Transverse colon (tissue), 4 donors: Measurements from ENCODE around the gene TEAD4. TPM values are rescaled to one million over a fixed set of nuclear protein-coding genes. Genes with fewer than 3 reads are reported as not detected.

Experiments
- DNase-seq: peaks from one replicate; pipeline ENCODE4 v3.0.0-alpha.2; 2019
- H3K27ac ChIP-seq, 4 donors: fragments of 200-600 bp; sonication (generic); 2 replicates each; pipeline ENCODE4 v1.5.1; 2016 to 2018; ENCODE audit warnings: inconsistent platforms in 4 of 4
- H3K27me3 ChIP-seq: fragments of 200-600 bp; sonication (generic); 2 replicates; pipeline ENCODE4 v1.5.1; 2017; ENCODE audit warnings: inconsistent platforms
- H3K36me3 ChIP-seq, 4 donors: fragments of 200-600 bp; sonication (generic); 2 replicates each; pipeline ENCODE4 v1.5.1; 2017 to 2019; ENCODE audit warnings: inconsistent platforms in 4 of 4
- H3K4me1 ChIP-seq, 4 donors: fragments of 200-600 bp; sonication (generic); 2 replicates each; pipeline ENCODE4 v1.5.1; 2017 to 2020; ENCODE audit warnings: inconsistent platforms in 4 of 4
- H3K4me3 ChIP-seq, 4 donors: fragments of 200-600 bp; sonication (generic); 1 replicate in 1 of 4; 2 replicates in 3 of 4; pipeline versions ENCODE4 v1.5.1 to v1.6.1; 2017 to 2019; ENCODE audit warnings: inconsistent platforms in 4 of 4
- H3K9me3 ChIP-seq, 2 donors: fragments of 200-600 bp; sonication (generic); 2 replicates each; pipeline ENCODE4 v1.5.1; 2017 to 2019; ENCODE audit warnings: inconsistent platforms in 2 of 2
- EP300 ChIP-seq: sonication (generic); formaldehyde crosslinking; IDR thresholded peaks from one replicate; pipeline ENCODE4 v1.6.1; 2017; ENCODE audit warnings: antibody characterized with exemption, low read depth
- POLR2A ChIP-seq: fragments of 450-650 bp; IDR thresholded peaks from one replicate; pipeline ENCODE4 v1.6.1; 2016; ENCODE audit warnings: antibody characterized with exemption, mild to moderate bottlenecking, moderate library complexity
- POLR2AphosphoS5 ChIP-seq, 3 donors: sonication (generic); formaldehyde crosslinking; IDR thresholded peaks; one replicate each; pipeline ENCODE4 v1.6.1; 2016; ENCODE audit warnings: antibody characterized with exemption in 3 of 3
- WGBS, 2 donors: methylation state at CpG; one replicate each; pipeline ENCODE4 v1.1.5; 2018; ENCODE audit warnings: low coverage in 1 of 2; 5-methylcytosine and 5-hydroxymethylcytosine counted together
- in situ Hi-C, 4 donors: fragments of 200-750 bp; cut with MboI; loops; one replicate each; pipeline versions ENCODE4 v1.15.0 to v1.15.1; 2017; ENCODE audit warnings: low sequenced_read_pairs in 3 of 4, low pct_ligation_motif_present in 1 of 4, low pct_unique_long_range_greater_than_20kb in 1 of 4
- intact Hi-C: fragments of 100-400 bp; cut with DNase I; formaldehyde crosslinking; loops from one replicate; pipeline ENCODE4 v1.15.1; 2023; ENCODE audit warnings: low total_unique reads
- total RNA-seq, 4 donors: library from RNA; depleted of rRNA; stranded (reverse); fragments of >200 nt; gene quantifications; one replicate each; pipeline ENCODE4 v1.1.0, GENCODE V29; 2016
- TF ChIP-seq, protein P1 (sequence below), 5 experiments: fragments of 200-600 bp in 3 of 5; fragments of 450-650 bp in 2 of 5; sonication (generic) in 3 of 5; IDR thresholded peaks; 1 replicate in 2 of 5; 2 replicates in 3 of 5; pipeline ENCODE4 v1.5.1; 2016 to 2017; ENCODE audit warnings: antibody characterized with exemption in 5 of 5, inconsistent platforms in 3 of 5, mild to moderate bottlenecking in 2 of 5, moderate library complexity in 1 of 5

Gene TEAD4
- total RNA-seq, 4 donors from 2014 or later = 4.2 to 29.7 (median 6.3) TPM

DNA sequence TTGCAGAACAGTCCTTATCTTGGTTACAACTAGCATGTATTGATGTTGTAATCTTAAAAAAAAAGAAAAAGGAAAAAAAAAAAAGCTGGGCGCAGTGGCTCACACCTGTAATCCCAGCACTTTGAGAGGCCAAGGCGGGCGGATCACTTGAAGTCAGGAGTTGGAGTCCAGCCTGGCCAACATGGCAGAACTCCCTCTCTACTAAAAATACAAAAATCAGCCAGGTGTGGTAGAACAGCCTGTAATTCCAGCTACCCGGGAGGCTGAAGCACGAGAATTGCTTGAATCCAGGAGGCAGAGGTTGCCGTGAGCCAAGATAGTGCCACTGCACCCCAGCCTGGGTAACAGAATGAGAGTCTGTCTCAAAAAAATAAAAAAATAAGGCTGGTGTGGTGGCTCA, 25.6 kb upstream of the TEAD4 start:
- 96 to 100% methylated on average over 3 to 6 of the region's 6 CpGs for WGBS, 2 donors
- Histone ChIP-seq H3K27me3 (no peaks in the 10 kb centered on the region), H3K27ac (no peak overlapping the region), H3K4me3 (no peak overlapping the region), H3K4me1 (no peaks in the 10 kb centered on the region), H3K9me3 (no peaks in the 10 kb centered on the region), H3K36me3 (peaks cover 0 to 51% (median 13%) of the 10 kb centered on the region in 4 donors)
- TF ChIP-seq EP300 = no peak
- in situ Hi-C loops = no loop called here
- intact Hi-C loops = no loop called here
- no peak for DNase-seq

DNA sequence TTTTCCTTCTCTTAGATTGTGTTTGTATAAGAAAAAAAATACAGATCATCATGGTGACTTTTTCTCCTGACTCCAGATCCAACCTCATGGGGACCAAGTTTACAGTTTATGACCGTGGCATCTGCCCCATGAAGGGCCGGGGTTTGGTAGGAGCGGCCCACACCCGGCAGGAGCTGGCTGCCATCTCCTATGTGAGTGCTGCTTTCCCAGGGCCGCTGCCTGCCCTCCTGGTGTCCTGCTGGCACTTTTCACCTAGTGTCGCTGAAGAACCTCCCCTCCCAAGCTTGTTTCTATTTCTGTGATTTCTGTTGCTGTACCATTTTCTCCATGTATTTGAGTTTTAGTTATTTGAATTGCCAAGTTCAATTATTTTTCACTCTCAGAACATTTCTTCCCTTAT, 24.8 kb upstream of the TEAD4 start:
- Histone ChIP-seq H3K36me3 (peaks cover 0 to 59% (median 16%) of the 10 kb centered on the region in 4 donors), H3K9me3 (no peaks in the 10 kb centered on the region), H3K27ac (no peak overlapping the region), H3K4me3 (no peak overlapping the region), H3K27me3 (no peaks in the 10 kb centered on the region), H3K4me1 (no peaks in the 10 kb centered on the region)
- 92 to 100% methylated on average over 2 to 6 of the region's 6 CpGs for WGBS, 2 donors
- DNase-seq = no peak
- intact Hi-C loops (no loop called here), in situ Hi-C loops (no loop called here)
- TF ChIP-seq, protein P1, sequence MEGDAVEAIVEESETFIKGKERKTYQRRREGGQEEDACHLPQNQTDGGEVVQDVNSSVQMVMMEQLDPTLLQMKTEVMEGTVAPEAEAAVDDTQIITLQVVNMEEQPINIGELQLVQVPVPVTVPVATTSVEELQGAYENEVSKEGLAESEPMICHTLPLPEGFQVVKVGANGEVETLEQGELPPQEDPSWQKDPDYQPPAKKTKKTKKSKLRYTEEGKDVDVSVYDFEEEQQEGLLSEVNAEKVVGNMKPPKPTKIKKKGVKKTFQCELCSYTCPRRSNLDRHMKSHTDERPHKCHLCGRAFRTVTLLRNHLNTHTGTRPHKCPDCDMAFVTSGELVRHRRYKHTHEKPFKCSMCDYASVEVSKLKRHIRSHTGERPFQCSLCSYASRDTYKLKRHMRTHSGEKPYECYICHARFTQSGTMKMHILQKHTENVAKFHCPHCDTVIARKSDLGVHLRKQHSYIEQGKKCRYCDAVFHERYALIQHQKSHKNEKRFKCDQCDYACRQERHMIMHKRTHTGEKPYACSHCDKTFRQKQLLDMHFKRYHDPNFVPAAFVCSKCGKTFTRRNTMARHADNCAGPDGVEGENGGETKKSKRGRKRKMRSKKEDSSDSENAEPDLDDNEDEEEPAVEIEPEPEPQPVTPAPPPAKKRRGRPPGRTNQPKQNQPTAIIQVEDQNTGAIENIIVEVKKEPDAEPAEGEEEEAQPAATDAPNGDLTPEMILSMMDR (IDR thresholded peaks at IDR 0.05) = no peak
- TF ChIP-seq POLR2AphosphoS5 (IDR thresholded peaks at IDR 0.05) (no peak), POLR2A (no peak), EP300 (no peak)

DNA sequence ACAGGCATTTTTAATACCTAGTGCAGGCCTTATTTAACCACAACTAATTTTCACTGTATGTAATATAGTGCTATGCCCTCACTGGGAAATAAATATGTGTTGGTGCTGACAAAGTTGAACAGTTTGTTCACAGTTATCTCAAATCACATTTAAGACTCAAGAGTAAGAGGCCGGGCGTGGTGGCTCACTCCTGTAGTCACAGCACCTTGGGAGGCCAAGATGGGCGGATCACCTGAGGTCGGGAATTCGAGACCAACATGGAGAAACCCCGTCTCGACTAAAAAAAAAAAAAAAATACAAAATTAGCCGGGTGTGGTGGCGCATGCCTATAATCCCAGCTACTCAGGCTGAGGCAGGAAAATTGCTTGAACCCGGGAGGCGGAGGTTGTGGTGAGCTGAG, 22.9 kb upstream of the TEAD4 start:
- WGBS, 2 donors = 92 to 100% methylated on average over 10 to 11 of the region's 11 CpGs
- Histone ChIP-seq H3K27me3 (no peaks in the 10 kb centered on the region), H3K4me1 (no peaks in the 10 kb centered on the region), H3K27ac (no peak overlapping the region), H3K4me3 (no peak overlapping the region), H3K9me3 (no peaks in the 10 kb centered on the region), H3K36me3 (peaks cover 0 to 48% (median 14%) of the 10 kb centered on the region in 4 donors)
- in situ Hi-C loops (no loop called here), intact Hi-C loops (no loop called here)
- DNase-seq = no peak
- TF ChIP-seq EP300 = no peak
- no peak for TF ChIP-seq POLR2AphosphoS5 (IDR thresholded peaks at IDR 0.05)
- TF ChIP-seq, protein P1 (IDR thresholded peaks at IDR 0.05) = no peak
- TF ChIP-seq POLR2A = no peak

DNA sequence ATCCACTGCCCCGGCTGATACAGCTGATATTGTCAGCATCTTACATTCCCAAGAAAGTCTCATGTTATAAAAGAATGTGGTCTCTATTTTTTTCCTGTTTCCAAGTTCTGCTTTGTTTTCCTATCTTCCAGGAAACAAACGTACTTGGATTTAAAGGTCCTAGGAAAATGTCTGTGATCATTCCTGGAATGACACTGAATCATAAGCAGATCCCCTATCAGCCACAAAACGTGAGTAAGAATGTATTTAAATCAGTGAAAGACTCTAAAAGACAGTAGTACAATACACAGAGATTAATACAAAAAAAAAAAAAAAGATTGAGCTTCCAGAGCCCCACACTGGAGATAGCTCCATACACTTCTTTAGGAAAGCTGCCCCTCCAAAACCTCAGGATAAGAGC, 21.7 kb upstream of the TEAD4 start:
- TF ChIP-seq EP300 (no peak), POLR2A (no peak), POLR2AphosphoS5 (IDR thresholded peaks at IDR 0.05) (no peak)
- TF ChIP-seq, protein P1 (IDR thresholded peaks at IDR 0.05) = no peak
- intact Hi-C loops = no loop called here
- Histone ChIP-seq H3K27me3 (no peaks in the 10 kb centered on the region), H3K36me3 (peaks cover 0 to 36% (median 13%) of the 10 kb centered on the region in 4 donors), H3K9me3 (no peaks in the 10 kb centered on the region), H3K4me3 (no peak overlapping the region), H3K27ac (no peak overlapping the region), H3K4me1 (no peaks in the 10 kb centered on the region)
- in situ Hi-C loops = no loop called here
- WGBS, 2 donors = 73 to 84% methylated on average over 3 of the region's 3 CpGs
- DNase-seq = no peak

DNA sequence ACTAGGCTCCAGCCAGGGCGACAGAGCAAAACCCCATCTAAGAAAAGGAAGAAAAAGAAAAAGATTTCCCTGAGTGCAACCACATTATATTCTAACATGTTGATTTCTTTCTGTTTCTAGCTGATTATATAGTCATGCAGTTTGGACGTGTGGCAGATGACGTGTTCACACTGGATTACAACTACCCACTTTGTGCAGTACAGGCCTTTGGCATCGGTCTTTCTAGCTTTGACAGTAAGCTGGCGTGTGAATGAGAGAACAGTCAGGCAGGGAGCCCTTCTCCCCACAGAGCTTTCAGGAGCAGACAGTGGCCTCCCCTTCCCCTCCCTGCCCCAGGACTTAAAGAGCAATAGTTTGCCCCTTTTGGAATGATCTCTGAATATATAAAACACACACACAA, 20.0 kb upstream of the TEAD4 start:
- in situ Hi-C loops (no loop called here), intact Hi-C loops (no loop called here)
- 92% methylated on average over 5 of the region's 5 CpGs; no CpG with 5 or more reads in 1 of the 2 donors for WGBS, 2 donors
- Histone ChIP-seq H3K9me3 (no peaks in the 10 kb centered on the region), H3K4me3 (no peak overlapping the region), H3K4me1 (no peaks in the 10 kb centered on the region), H3K27ac (no peak overlapping the region), H3K27me3 (no peaks in the 10 kb centered on the region), H3K36me3 (peaks cover 0 to 28% (median 11%) of the 10 kb centered on the region in 4 donors)
- TF ChIP-seq POLR2AphosphoS5 (IDR thresholded peaks at IDR 0.05) = no peak
- TF ChIP-seq, protein P1 (IDR thresholded peaks at IDR 0.05) = no peak
- TF ChIP-seq POLR2A = no peak
- no peak for TF ChIP-seq EP300
- DNase-seq = no peak
